Non-pigmented ciliary epithelial cell (primary cell): ENCODE measurements around the gene ARL14EPL.
A peak's percentile ranks its signal among the peaks of the same experiment; 100 is the strongest.
"Not testable (repeated sequence)": the region's sequence is repeated elsewhere in the genome, so short reads cannot be mapped to it uniquely, and the experiment has no call there.

Source experiments
- DNase-seq: peaks from one replicate; pipeline ENCODE4 v3.0.0-alpha.2; 2010; ENCODE audit warnings: low read depth

The ARL14EPL gene

GRCh38 chr5:116046823-116047222 lies 14.6 kb downstream of the ARL14EPL start:
- DNase-seq, result no peak

GRCh38 chr5:116058346-116058936 lies 26.2 kb downstream of the ARL14EPL start:
- no peak for DNase-seq

GRCh38 chr5:116062352-116062751 lies 30.1 kb downstream of the ARL14EPL start:
- DNase-seq, result no peak

- no peak for DNase-seq
These were observed 31.7 kb downstream of the ARL14EPL start for GRCh38 chr5:116063950-116064349.

- peak; percentile 36 for DNase-seq
These were observed 35.9 kb downstream of the ARL14EPL start for GRCh38 chr5:116068028-116068632.

GRCh38 chr5:116071211-116071610 lies 38.9 kb downstream of the ARL14EPL start:
- DNase-seq, result no peak

GRCh38 chr5:116075191-116075831 lies 43.0 kb downstream of the ARL14EPL start:
- no peak for DNase-seq

GRCh38 chr5:116076496-116076895 lies 44.2 kb downstream of the ARL14EPL start:
- no peak for DNase-seq

- DNase-seq, result no peak
These were observed 45.9 kb downstream of the ARL14EPL start for GRCh38 chr5:116078199-116078598.

GRCh38 chr5:116084287-116084691 lies 52.0 kb downstream of the ARL14EPL start:
- DNase-seq, result no peak

- peak; percentile 44 for DNase-seq
These were observed 52.8 kb downstream of the ARL14EPL start, which contains the start of gene COMMD10 for GRCh38 chr5:116084871-116085715. Gene COMMD10 (plus strand): TSS chr5:116085025.

GRCh38 chr5:116086309-116086708 lies 54.0 kb downstream of the ARL14EPL start:
- DNase-seq, result not testable (repeated sequence)

- no peak for DNase-seq
These were observed 55.8 kb downstream of the ARL14EPL start for GRCh38 chr5:116088062-116088461.

- DNase-seq, result no peak
These were observed 58.0 kb downstream of the ARL14EPL start for GRCh38 chr5:116090302-116090701.

GRCh38 chr5:116091416-116091815 lies 59.1 kb downstream of the ARL14EPL start:
- no peak for DNase-seq

GRCh38 chr5:116097301-116097700 lies 65.0 kb downstream of the ARL14EPL start:
- DNase-seq, result no peak

- DNase-seq, result no peak
These were observed 66.7 kb downstream of the ARL14EPL start for GRCh38 chr5:116098998-116099397.

- not testable (repeated sequence) for DNase-seq
These were observed 72.7 kb downstream of the ARL14EPL start for GRCh38 chr5:116104941-116105340.
